ENCODE measurements around the gene CHID1.

Gene CHID1

DNA sequence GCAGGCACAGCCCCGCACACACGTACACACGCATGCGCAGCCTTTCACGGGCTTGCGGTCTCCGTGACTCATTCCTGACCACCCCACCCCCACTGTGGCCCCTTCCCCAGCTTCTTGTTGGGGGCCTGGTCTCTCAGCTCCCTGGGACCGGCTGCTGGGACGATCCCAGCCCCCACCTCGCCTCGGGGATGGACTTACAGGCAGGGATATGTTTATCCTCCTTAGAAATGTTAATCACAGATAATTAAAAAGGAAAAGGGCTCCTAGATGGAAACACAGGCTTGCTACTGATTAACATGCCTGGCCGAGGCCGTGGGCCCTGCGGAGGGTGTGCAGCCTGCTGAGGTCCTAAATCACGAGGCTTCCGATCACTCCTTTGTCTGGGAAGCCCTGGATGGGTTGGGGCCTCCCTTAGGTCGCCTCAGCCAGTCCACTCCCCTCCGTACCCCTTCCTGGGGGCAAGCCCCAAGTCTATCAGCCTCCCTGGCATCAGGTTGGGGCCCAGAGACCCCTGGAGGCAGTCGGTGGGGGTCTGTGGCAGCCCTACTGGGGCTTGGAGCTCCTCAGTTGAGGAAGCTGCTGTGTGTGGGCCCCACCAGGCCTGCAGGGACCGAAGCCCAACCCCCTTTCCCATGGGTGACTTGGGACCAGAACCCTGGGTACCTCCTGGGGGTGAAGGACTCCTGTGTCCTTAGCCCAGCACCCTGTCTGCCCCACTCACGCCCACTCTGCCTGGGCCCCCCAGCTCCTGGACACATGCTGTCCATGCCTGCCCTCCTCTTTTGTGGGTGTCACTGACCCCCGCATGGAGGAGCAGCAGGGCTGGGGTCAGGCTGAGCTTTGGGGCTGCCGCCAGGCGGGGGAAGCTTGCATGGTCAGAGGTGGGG lies 47.3 kb downstream of the CHID1 start:
- POLR2A ChIA-PET (ENCODE audit: low non-redundant PET) = no interaction called here
- no peak for DNase-seq (ENCODE audit: low spot score)
- TF ChIP-seq, protein P1, sequence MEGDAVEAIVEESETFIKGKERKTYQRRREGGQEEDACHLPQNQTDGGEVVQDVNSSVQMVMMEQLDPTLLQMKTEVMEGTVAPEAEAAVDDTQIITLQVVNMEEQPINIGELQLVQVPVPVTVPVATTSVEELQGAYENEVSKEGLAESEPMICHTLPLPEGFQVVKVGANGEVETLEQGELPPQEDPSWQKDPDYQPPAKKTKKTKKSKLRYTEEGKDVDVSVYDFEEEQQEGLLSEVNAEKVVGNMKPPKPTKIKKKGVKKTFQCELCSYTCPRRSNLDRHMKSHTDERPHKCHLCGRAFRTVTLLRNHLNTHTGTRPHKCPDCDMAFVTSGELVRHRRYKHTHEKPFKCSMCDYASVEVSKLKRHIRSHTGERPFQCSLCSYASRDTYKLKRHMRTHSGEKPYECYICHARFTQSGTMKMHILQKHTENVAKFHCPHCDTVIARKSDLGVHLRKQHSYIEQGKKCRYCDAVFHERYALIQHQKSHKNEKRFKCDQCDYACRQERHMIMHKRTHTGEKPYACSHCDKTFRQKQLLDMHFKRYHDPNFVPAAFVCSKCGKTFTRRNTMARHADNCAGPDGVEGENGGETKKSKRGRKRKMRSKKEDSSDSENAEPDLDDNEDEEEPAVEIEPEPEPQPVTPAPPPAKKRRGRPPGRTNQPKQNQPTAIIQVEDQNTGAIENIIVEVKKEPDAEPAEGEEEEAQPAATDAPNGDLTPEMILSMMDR (conservative IDR thresholded peaks at IDR 0.05; ENCODE audit: low read depth) = no peak
- CTCF ChIA-PET = interaction anchor here (0.9 kb wide), 1 partner anchor 15 kb away, joined by 3 read pairs; no protein-coding TSS in a partner anchor
- H3K27ac ChIP-seq = peak overlapping the region; percentile 74

DNA sequence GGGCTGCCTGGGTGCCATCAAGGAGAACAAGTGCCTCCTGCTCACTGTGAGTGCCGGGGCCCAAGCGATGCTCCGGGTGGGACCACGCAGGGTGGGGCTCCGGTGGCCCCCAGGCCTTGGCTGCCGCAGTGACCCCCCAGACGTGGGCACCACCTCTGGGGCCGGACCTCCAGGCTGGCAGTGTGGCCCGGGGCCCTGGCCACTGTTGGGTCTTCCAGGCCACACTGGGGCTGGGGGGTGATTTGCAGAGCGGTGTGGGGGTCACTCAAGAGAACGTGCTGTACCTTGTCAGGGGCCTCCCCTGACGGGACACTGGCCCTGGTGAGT lies 48.0 kb downstream of the CHID1 start:
- DNase-seq (ENCODE audit: low spot score) = no peak
- ChIA-PET POLR2A (ENCODE audit: low non-redundant PET) (no interaction called here), CTCF (no interaction called here)
- TF ChIP-seq, protein P1 (conservative IDR thresholded peaks at IDR 0.05; ENCODE audit: low read depth) = no peak
- peak overlapping the region; percentile 74 for H3K27ac ChIP-seq

DNA sequence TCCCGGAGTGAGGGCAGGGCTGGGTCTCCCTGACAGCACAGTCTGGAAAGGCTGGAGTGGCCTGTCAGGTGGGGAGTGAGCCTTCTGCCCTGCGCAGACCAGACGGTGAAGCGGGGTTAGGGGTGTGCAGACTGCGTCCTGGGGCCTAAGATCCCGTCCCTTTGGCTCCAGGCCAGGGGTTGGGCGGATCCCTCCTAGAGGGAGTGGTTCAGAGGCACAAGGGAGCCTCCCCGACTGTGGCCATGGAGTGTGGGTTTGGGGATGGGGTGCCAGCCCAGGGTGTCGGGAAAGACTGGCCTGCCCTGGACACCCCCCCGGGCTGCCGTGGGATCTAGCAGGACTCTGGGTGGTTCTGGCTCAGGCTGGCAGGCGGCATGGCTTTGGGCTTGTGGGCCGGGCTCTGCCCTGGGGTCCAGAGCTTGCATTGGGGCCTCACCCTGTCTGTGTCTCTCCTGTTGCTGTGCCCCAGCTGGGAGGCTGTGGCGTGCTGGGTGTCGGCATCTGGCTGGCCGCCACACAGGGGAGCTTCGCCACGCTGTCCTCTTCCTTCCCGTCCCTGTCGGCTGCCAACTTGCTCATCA lies 48.4 kb downstream of the CHID1 start:
- DNase-seq (ENCODE audit: low spot score) = no peak
- TF ChIP-seq, protein P1 (conservative IDR thresholded peaks at IDR 0.05; ENCODE audit: low read depth) = no peak
- peak overlapping the region; percentile 74 for H3K27ac ChIP-seq
- POLR2A ChIA-PET (ENCODE audit: low non-redundant PET) = no interaction called here
- CTCF ChIA-PET = no interaction called here

DNA sequence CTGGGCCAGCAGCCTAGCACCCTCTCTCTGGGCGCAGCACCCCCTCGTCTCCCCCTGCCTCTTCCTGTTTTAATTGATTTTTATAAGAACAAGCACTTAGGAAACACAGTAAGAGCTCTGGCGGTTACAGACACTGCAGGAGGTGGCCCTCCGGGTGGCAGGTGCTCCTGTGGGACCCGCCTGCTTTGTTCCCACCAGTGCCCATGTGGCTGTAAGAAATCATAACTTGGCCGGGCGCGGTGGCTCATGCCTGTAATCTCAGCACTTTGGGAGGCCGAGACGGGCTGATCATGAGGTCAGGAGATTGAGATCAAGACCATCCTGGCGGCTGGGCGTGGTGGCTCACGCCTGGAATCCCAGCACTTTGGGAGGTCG lies 49.5 kb downstream of the CHID1 start:
- TF ChIP-seq, protein P1 (conservative IDR thresholded peaks at IDR 0.05; ENCODE audit: low read depth) = no peak
- ChIA-PET CTCF (no interaction called here), POLR2A (ENCODE audit: low non-redundant PET) (no interaction called here)
- no peak for DNase-seq (ENCODE audit: low spot score)
- H3K27ac ChIP-seq = peak overlapping the region; percentile 74

DNA sequence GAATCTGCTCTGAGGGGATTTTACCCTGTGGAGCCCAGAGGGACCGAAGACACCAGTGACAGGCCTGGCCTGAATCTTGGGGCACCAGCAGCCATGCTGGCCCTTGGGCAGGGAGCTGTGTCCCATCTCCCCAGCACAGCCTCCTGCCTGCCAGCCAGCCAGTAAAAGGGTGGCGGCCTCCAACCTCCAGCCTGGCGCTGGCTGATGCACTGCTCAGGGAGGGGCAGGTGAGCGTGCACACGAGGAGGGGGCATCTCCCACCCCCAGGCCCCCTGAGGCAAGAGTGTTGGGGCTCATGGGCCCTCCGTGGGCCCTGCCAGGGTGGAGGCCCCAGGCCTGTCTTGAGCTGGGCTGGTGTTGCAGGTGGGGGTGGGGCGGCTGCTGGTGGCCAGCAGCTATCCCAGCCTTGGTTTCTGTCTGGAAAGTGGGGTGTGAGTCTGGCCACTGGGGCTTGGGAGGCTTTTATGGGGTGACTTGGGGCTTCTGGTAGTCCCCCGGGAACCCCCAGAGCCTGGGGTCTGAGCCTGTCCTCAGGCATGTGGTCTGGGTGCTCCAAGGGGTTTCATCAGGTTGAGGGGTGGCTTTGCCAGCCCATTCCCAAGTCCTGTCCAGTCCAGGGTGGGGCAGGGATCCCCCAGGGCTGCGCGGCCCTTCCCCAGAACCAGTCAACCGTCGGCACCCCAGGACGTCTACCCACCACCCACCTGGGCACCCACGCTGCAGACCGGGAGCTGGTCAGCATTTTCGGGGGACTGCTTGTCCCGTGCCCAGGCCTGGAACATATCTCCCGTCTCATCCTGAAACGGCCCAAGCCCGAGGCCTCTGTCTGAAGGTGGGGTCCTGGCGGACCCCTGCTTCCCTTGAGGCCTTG lies 50.1 kb downstream of the CHID1 start:
- ChIA-PET POLR2A (ENCODE audit: low non-redundant PET) (interaction anchor here (1.6 kb wide), 1 partner anchor 17 kb away, joined by 7 read pairs; the partner anchor contains the start of gene TSPAN4), CTCF (interaction anchor here (0.7 kb wide), 1 partner anchor 85 kb away, joined by 3 read pairs; no protein-coding TSS in a partner anchor)
- TF ChIP-seq, protein P1 (conservative IDR thresholded peaks at IDR 0.05; ENCODE audit: low read depth) = no peak
- peak overlapping the region; percentile 74 for H3K27ac ChIP-seq
- DNase-seq (ENCODE audit: low spot score) = no peak
